Loucy (cell line): ENCODE data around the gene CUL1.

Experiments used
- H2AFZ ChIP-seq: fragments of 200-600 bp; sonication (generic); 2 replicates; pipeline ENCODE4 v1.6.0; 2016; ENCODE audit warnings: antibody characterized with exemption, mild to moderate bottlenecking, low read length, moderate library complexity
- H3F3A ChIP-seq: fragments of 200-600 bp; 2 replicates; pipeline ENCODE4 v1.6.0; 2016; ENCODE audit warnings: antibody characterized with exemption, low read depth, mild to moderate bottlenecking
- H3K27me3 ChIP-seq: fragments of 200-600 bp; sonication (generic); 2 replicates; pipeline ENCODE4 v1.6.1; 2014; ENCODE audit warnings: low read length, mild to moderate bottlenecking; ENCODE audit not compliant: insufficient read depth, poor library complexity, severe bottlenecking
- H3K36me3 ChIP-seq: fragments of 200-600 bp; sonication (generic); 2 replicates; pipeline ENCODE4 v1.6.1; 2016; ENCODE audit warnings: low read length; ENCODE audit not compliant: insufficient read depth
- H3K4me1 ChIP-seq: fragments of 200-600 bp; sonication (generic); 2 replicates; pipeline ENCODE4 v1.5.1; 2014; ENCODE audit warnings: low read length, mild to moderate bottlenecking; ENCODE audit not compliant: insufficient read depth, poor library complexity, severe bottlenecking
- H3K4me2 ChIP-seq: fragments of 200-600 bp; sonication (generic); 2 replicates; pipeline ENCODE4 v1.6.0; 2014; ENCODE audit warnings: antibody characterized with exemption, low read length, low read depth, mild to moderate bottlenecking; ENCODE audit not compliant: poor library complexity, severe bottlenecking
- H3K4me3 ChIP-seq: fragments of 200-600 bp; sonication (generic); 2 replicates; pipeline ENCODE4 v1.5.1; 2014; ENCODE audit warnings: low read length, mild to moderate bottlenecking, mixed read lengths; ENCODE audit not compliant: poor library complexity, severe bottlenecking
- H3K79me2 ChIP-seq: fragments of 200-600 bp; sonication (generic); 2 replicates; pipeline ENCODE4 v1.6.1; 2014; ENCODE audit warnings: low read length; ENCODE audit not compliant: insufficient read depth
- H3K9ac ChIP-seq: fragments of 200-600 bp; sonication (generic); 2 replicates; pipeline ENCODE4 v1.6.0; 2014; ENCODE audit warnings: mild to moderate bottlenecking, low read depth, low read length, moderate library complexity; ENCODE audit not compliant: poor library complexity, severe bottlenecking
- H3K9me2 ChIP-seq: fragments of 200-600 bp; sonication (generic); replicated peaks from 2 replicates; pipeline ENCODE4 v1.6.1; 2016; ENCODE audit warnings: low read depth, low read length, mixed read lengths
- H3K9me3 ChIP-seq: fragments of 200-600 bp; sonication (generic); 2 replicates; pipeline ENCODE4 v1.6.1; 2014; ENCODE audit warnings: mild to moderate bottlenecking, antibody characterized with exemption, low read length, low read depth; ENCODE audit not compliant: insufficient read depth
- H4K20me1 ChIP-seq: fragments of 200-600 bp; sonication (generic); 2 replicates; pipeline ENCODE4 v1.6.0; 2014; ENCODE audit warnings: antibody characterized with exemption, low read length, mild to moderate bottlenecking; ENCODE audit not compliant: insufficient read depth, poor library complexity, severe bottlenecking
- EZH2phosphoT487 ChIP-seq: fragments of 200-600 bp; IDR thresholded peaks from 2 replicates; pipeline ENCODE4 v1.6.1; 2018; ENCODE audit warnings: antibody characterized with exemption, mild to moderate bottlenecking, moderate library complexity, borderline replicate concordance
- TF ChIP-seq, protein P1 (sequence below): fragments of 200-600 bp; sonication (generic); conservative IDR thresholded peaks from 2 replicates; pipeline ENCODE4 v1.5.1; 2014; ENCODE audit warnings: mild to moderate bottlenecking, antibody characterized with exemption, low read length

CUL1 gene

DNA sequence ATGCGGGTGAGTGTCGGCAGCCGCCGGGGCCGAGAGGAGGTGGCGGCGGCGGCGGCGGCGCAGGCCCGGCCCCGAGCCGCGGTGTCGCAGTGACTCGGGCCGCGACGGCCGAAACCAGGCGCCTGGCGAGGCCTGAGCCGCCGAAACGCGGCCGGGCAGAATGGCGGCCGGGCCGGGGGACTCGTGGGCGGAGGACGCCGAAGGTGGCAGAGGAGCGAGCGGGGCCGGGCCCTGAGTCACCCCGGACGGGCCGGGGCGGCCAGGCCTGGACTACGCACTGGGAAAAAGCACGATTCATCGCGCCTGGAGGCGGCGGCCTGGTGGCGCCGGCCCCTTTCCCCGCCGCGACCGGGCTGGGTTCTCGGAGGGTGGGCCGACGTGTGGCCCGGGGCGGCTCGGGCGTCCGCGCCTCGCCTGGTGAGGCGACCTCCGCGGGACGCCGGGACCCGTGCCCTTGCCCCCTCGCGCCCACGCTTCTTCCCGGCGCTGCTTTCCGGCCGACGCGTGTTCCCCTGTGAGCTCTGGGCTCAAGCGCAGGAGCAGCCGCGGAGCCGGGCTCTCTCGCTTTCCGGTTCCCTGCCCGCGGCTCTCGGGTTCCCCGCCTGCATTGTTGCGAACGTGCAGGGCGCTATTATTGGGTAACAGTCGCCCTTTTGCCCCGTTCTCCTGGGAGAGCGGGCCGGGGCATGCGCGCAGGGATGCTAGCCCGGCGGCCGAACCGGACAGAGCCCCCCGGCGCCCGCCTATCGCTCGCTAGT is 500 bp downstream of the CUL1 start:
- peak overlapping the region; percentile 91 for H3K4me3 ChIP-seq
- no peaks in the 10 kb centered on the region for H3K27me3 ChIP-seq
- no peaks in the 10 kb centered on the region for H3F3A ChIP-seq
- H3K9me3 ChIP-seq: no peaks in the 10 kb centered on the region
- H3K79me2 ChIP-seq: peaks cover 57% of the 10 kb centered on the region
- peak overlapping the region; percentile 85 for H3K9ac ChIP-seq
- H4K20me1 ChIP-seq: peaks cover 32% of the 10 kb centered on the region
- no peak overlapping the region for H2AFZ ChIP-seq
- peaks cover 14% of the 10 kb centered on the region for H3K4me1 ChIP-seq
- H3K36me3 ChIP-seq: no peaks in the 10 kb centered on the region
- no peak for TF ChIP-seq EZH2phosphoT487
- TF ChIP-seq, protein P1, sequence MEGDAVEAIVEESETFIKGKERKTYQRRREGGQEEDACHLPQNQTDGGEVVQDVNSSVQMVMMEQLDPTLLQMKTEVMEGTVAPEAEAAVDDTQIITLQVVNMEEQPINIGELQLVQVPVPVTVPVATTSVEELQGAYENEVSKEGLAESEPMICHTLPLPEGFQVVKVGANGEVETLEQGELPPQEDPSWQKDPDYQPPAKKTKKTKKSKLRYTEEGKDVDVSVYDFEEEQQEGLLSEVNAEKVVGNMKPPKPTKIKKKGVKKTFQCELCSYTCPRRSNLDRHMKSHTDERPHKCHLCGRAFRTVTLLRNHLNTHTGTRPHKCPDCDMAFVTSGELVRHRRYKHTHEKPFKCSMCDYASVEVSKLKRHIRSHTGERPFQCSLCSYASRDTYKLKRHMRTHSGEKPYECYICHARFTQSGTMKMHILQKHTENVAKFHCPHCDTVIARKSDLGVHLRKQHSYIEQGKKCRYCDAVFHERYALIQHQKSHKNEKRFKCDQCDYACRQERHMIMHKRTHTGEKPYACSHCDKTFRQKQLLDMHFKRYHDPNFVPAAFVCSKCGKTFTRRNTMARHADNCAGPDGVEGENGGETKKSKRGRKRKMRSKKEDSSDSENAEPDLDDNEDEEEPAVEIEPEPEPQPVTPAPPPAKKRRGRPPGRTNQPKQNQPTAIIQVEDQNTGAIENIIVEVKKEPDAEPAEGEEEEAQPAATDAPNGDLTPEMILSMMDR: no peak
- H3K4me2 ChIP-seq: peak overlapping the region; percentile 82
- no peaks in the 10 kb centered on the region for H3K9me2 ChIP-seq

DNA sequence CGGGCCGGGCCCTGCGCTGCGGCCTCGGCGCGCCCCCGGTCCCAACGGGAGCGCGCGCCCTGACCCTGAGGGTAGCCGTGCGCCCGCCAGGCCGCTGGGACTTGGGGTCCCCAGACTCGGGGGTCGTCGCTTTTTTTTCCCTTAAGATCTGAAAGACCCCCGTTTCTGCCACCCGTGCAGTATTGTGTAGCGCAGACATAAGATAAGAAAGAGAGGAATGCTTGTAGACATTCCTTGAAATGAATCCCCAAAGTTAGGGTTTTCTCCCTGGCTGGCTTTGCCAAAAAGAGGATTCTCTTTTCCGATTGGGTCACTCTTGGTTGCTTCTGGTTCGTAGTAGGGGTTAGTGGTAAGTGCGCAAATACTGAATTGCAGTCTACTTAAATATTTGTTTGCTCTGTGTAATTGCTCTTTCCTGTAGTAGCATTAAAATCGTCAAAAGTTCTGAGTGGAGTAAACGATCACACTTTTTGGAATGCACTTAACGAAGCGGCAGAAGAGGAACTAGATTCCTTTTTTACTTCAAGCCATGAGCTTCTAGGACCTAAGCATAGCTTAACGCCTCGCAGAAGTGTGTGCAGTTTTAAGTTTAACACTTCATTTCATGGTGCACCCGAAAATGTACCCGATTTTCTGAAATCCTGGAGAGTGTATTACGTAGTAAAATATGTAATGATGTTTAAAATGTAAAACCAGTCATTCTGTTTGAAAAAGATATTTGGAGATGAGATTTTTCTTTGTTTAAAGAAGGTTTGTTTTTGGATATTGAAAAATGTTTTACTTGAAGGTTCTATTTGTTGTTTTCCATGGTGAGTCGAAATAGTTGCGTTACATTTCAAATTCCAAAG is 1.3 kb downstream of the CUL1 start:
- Histone ChIP-seq H3K36me3 (no peaks in the 10 kb centered on the region), H4K20me1 (peaks cover 32% of the 10 kb centered on the region), H3K27me3 (no peaks in the 10 kb centered on the region), H3K4me1 (peaks cover 17% of the 10 kb centered on the region), H3K9me2 (no peaks in the 10 kb centered on the region), H3K4me3 (peak overlapping the region; percentile 91), H3K4me2 (peak overlapping the region; percentile 82), H3K9ac (peak overlapping the region; percentile 85), H3F3A (no peaks in the 10 kb centered on the region), H3K9me3 (no peaks in the 10 kb centered on the region), H3K79me2 (peaks cover 65% of the 10 kb centered on the region), H2AFZ (peak overlapping the region; percentile 28; the same call in 1 of the 2 replicates)
- TF ChIP-seq, protein P1: no peak
- TF ChIP-seq EZH2phosphoT487: no peak

DNA sequence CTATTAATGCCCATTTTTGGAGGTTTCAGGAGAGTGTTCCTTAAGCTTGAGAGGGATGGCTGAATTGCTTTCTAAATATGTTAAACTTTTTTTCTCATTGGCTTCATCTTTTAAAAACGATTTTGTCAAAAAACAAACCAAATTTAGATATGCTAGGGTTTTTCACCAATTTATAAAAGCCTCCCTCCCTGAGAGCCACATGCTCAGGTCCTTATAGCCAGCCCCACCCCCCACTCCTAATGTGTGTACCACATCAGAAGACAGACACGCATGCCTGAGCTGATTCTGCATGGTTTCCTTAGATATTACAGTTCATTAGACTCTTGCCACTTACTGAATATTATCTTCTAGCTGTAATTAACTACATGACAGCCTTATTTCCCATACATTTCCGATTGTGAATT is 2.0 kb downstream of the CUL1 start:
- no peaks in the 10 kb centered on the region for H3K9me2 ChIP-seq
- peaks cover 71% of the 10 kb centered on the region for H3K79me2 ChIP-seq
- TF ChIP-seq, protein P1: no peak
- H4K20me1 ChIP-seq: peaks cover 32% of the 10 kb centered on the region
- no peaks in the 10 kb centered on the region for H3K36me3 ChIP-seq
- H3K9me3 ChIP-seq: no peaks in the 10 kb centered on the region
- H3K4me2 ChIP-seq: peak overlapping the region; percentile 82
- H3K9ac ChIP-seq: peak overlapping the region; percentile 85
- peak overlapping the region; percentile 91 for H3K4me3 ChIP-seq
- H3K27me3 ChIP-seq: no peaks in the 10 kb centered on the region
- no peaks in the 10 kb centered on the region for H3F3A ChIP-seq
- H2AFZ ChIP-seq: no peak overlapping the region
- H3K4me1 ChIP-seq: peaks cover 17% of the 10 kb centered on the region
